GM18873 (cell line): ENCODE results near the gene EGLN2.
"Not testable (repeated sequence)": the region's sequence is repeated elsewhere in the genome, so short reads cannot be mapped to it uniquely, and the experiment has no call there.

Experiments
- ATAC-seq: cut with Tn5 transposase; IDR thresholded peaks from one replicate; pipeline ENCODE4 v1.9.1; 2021; ENCODE audit warnings: mild to moderate bottlenecking, moderate library complexity, moderate number of reproducible peaks; ENCODE audit not compliant: unreplicated experiment, low FRiP score

Gene EGLN2

DNA sequence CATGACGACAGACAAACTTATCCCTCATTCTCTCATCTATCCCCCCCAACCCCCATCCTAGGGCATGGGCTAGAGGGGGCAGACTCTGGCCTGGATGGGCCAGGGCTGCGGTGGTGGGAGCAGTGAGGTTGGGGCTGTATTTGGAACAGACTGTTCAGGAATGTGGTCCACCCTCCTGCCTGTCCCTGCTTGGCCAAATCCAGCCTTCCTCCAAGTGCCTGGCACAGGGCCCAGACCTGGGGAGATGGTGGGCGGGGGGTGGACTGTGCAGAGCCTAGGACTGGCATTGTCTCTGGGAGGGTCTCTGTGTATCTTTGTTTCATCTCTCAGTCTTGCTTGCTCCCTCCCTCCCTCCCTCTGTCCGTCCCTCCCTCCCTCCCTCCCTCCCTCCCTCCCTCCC is 14.2 kb downstream of the EGLN2 start:
- ATAC-seq, result no peak

DNA sequence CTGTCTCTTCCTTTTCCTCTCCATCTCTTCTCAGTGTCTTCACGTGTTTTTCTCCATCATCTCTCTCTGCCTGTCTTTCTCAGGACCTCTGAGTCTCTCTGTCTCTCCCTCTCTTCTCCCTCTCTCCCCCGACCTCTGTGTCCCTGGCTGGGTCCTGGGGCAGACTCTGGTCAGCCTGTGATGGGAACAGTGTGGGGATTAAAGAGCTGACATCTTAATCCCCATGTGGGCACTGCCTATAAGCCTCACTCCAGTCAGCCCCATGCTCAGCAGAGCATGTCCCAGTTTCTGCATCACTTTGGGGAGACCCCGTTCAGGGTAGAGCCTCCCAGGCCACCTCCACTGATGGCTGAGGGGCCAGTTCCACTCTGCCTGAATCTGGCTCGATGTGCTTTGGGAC is 16.2 kb downstream of the EGLN2 start:
- no peak for ATAC-seq

DNA sequence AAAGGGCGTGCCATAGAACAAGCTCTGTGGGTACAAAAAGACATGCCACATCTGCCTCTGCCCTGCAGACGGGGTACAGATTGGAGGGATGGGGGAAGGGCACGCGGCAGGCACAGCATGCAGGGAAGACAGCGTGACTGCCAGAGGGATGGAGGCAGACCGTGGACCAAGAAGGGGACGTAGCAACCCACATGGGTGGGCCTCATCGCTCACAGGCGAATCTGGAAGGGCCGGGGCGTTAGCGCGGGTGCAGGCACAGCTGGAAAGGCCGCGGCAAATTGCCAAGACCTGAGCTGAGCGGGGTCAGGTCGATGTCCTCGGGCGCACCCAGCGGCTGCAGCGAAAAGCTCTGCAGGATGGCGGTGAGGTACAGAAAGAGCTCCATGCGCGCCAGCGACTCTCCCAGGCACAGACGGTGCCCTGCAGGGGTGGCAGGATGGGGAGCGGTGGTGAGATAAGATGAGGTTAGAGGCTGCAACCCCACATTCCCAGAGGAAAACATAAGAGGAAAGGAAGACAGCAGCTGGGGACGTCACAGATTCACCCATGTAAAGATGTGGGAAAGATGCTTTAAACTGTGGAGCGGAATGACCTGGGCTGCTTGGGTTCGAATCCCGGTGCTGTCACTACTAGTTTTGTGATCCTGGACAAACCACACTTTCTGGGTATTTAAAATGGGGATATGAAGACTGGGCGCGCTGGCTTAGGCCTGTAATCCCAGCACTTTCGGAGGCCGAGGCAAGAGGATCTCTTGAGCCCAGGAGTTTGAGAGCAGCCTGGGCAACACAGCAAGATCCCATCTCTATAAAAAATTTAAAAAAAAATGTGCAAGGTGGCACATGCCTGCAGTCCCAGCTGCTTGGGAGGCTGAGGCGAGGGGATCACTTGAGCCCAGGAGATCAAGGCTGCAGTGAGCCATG is 19.7 kb downstream of the EGLN2 start:
- ATAC-seq, result not testable (repeated sequence)

DNA sequence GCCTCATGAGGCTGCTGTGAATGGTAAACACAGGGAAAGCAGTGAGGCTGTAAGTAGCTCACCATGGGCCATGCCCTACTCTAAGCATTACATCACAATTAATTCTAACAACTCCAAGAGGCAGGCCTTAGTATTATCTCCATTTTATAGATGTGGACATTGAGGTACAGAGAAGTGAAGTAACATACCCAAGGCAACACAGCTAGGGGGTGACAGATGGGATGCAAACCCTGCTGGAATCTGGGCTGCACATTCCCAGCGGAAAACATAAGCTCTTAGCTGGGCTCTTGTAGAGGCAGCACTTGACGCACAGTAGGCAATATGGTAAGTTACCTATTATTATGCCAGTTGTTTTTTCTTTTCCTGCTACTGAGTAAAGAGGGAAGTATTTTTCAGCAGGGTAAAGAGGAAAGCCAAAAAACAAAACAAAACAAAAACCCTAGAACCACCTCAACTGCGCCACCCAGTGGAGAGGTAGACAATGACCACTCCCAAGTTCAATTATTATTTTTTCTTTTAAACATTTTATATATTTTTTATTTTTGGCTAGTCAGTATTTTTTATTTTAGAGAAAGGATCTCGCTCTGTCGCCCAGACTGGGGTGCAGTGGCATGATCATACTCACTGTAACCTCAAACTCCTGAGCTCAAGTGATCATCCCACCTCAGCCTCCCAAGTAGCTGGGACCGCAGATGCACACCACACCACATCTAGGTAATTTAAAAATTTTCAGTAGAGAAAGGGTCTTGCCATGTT is 20.7 kb downstream of the EGLN2 start:
- not testable (repeated sequence) for ATAC-seq

DNA sequence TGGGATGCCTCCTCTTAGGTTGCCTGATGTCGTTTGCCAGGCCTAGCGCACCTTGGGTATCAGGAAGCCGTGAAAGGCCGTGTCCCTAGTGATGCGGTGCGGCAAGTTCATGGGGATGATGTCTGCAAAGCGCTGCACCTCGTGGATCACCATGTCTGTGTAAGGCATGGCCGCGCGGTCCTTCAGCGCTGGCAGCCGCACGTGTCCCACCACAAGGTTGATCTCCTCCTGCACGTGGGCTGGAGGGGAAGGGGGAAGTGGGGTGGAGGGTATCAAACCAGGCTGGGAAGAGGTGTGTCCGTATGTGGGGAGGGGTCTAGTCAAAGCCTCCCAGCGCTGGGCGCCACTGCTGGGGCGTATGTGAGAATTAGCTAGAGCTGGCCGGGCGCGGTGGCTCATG is 23.2 kb downstream of the EGLN2 start:
- ATAC-seq, result no peak

DNA sequence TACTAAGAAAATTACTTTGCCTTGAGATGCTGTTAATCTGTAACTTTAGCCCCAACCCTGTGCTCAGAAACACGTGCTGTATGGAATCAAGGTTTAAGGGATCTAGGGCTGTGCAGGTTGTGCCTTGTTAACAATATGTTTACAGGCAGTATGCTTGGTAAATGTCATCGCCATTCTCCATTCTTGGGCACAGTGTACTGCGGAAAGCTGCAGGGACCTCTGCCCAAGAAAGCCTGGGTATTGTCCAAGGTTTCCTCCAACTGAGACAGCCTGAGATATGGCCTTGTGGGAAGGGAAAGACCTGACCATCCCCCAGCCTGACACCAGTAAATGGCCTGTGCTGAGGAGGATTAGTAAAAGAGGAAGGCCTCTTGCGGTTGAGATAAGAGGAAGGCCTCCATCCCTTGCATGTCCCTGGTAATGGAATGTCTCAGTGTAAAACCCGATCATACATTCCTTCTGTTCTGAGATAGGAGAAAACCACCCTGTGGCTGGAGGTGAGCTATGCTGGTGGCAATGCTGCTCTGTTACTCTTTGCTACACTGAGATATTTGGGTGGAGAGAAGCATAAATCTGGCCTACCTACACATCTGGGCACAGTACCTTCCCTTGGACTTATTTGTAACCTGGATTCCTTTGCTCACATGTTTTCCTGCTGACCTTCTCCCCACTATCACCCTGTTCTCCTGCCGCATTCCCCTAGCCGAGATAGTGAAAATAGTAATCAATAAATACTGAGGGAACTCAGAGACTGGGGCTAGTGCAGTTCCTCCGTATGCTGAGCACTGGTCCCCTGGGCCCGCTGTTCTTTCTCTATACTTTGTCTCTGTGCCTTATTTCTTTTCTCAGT is 23.9 kb downstream of the EGLN2 start:
- ATAC-seq, result not testable (repeated sequence)

DNA sequence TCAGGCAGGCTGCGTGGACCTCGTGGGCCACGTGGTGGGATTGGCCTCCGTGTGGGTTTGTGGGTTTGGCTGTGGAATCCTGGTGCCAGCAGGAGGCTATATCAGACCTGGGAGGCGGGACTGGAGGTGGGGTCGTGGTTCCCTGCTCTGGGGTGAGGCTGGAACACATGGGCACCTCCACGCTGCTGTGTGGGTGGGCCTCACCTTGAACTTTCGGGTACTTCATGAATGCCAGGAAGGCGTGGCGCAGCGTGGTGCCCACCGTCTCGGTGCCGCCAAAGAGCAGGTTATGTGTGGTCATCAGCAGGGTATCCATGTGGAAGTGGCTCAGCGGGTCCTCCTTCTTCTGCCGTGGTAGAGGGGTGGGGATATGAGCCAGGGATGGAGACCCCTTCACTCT is 25.9 kb downstream of the EGLN2 start:
- not testable (repeated sequence) for ATAC-seq

DNA sequence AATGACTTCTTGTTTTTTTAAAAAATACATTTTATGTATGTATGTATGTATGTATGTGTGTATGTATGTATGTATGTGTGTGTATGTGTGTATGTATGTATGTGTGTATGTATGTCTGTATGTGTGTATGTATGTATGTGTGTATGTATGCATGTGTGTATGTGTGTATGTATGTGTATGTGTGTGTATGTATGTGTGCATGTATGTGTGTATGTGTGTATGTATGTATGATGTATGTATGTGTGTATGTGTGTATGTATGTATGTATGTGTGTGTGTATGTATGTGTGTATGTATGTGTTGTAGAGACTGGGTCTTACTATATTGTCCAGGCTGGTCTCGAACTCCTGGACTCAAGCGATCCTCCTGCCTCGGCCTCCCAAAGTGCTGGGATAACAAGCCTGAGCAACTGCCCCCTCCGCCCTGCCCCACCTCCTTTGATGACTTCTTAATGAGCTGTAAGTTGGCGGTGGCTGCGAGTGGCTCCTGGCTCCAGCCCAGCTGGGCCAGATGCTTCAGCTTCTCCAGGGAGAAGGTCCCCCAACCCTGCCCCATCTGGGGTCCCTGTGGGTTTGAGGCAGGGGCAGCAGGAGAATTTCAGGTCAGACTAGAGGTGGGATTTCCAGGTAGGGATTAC is 26.6 kb downstream of the EGLN2 start:
- ATAC-seq, result not testable (repeated sequence)

DNA sequence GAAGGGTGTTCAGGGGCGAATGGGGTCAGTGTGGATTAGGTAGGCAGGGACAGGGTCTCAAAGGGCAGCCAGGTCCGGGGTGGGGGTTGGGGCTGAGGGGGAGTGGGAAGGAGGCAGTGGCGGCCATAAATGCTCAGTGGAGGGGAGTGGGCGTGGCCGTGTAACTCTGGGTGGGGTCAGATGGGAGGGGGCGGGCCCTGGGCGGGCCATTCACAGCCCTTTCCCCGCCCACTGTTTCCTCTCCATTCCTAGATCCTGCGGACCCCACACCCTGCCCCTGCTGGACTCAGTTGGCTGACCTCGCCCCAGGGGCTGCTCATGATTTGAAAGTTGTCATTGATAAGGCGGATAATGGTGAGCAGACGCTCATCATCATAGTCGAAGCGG is 27.3 kb downstream of the EGLN2 start:
- ATAC-seq, result not testable (repeated sequence)

DNA sequence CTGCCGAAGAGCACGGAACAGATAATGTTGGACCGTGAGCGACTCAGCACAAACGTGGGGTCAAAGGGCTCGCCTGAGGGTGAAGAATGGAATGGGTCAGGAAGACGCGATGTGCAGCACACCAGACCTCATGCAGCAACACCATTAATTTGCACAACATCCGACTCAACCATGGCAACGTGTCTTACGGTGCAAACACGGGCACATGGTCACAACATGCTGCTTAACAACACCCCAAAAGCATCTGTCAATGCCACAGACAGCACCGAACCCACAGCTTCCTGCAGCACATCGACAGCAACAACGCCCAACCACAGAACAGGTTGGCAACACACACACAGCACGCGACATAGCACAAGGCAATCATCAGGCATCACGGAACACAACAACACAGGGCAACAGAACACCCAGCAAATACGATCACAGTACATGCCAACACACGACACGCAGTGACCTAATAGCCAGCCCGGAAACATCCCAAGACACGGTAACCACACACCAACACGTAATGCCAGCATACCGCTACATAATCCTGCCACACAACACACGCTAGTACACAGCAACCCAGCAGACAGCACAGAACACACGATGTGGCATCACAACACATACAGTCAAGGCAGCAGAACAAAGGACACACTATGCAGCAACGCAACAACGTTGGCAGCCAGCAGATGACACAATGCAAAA is 27.9 kb downstream of the EGLN2 start:
- ATAC-seq, result not testable (repeated sequence)

DNA sequence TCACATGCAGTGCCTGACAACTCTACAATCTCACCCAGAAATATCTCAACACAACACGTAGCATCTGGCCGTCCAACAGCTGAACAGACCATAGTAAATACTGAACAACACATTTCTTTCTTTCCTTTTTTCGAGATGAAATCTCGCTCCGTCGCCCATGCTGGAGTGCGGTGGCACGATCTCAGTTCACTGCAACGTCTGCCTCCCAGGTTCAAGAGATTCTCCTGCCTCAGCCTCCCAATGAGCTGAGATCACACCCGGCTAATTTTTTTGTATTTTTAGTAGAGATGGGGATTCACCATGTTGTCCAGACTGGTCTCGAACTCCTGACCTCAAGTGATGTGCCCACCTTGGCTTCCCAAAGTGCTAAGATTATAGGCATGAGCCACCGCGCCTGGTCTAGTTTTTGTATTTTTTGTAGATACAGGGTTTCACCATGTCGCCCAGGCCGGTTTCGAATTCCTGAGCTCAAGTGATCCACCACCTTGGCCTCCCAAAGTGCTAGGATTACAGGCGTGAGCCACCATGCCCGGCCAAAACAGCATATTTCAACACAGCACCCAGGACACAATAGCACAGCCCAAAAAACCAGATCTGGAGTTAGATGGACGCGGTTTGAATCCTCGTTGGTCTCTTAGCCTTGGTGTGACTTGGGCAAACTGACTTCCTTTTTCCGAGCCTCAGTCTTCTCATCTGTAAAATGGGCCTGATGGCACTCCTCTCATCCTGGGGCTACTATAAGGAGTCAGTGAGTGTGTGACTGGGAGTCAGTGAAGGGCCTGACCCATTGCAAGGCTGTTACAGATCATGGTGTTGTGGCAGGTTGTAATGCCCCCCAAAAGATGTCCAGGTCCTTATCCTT is 28.6 kb downstream of the EGLN2 start:
- ATAC-seq, result no peak

DNA sequence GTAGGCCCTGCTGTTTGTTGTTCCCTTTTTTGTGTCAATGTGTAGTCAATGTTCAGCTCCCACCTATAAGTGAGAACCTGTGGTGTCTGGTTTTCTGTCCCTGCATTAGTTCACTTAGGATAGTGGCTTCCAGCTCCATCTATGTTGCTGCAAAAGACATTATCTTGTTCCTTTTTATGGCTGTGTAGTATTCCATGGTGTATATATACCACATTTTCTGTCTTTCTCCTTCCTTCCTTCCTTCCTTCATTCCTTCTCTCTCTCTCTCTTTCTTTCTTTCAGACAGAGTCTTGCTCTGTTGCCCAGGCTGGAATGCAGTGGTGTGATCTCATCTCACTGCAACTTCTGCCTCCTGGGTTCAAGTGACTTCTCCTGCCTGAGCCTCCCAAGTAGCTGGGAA is 30.2 kb downstream of the EGLN2 start:
- ATAC-seq, result no peak

DNA sequence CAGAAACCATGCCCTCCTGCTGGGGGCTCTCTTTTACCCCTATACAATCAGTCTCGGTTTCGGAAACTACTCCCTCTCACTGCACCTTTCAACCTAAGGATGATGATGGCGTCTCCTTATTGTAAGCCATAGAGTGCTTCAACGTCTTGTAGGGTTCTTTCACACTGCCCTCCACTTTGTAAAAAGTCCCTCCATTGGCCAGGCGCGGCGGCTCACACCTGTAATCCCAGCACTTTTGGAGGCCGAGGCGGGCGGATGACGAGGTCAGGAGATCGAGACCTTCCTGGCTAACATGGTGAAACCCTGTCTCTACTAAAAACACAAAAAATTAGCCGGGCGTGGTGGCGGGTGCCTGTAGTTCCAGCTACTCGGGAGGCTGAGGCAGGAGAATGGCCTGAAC is 31.8 kb downstream of the EGLN2 start:
- ATAC-seq, result not testable (repeated sequence)

DNA sequence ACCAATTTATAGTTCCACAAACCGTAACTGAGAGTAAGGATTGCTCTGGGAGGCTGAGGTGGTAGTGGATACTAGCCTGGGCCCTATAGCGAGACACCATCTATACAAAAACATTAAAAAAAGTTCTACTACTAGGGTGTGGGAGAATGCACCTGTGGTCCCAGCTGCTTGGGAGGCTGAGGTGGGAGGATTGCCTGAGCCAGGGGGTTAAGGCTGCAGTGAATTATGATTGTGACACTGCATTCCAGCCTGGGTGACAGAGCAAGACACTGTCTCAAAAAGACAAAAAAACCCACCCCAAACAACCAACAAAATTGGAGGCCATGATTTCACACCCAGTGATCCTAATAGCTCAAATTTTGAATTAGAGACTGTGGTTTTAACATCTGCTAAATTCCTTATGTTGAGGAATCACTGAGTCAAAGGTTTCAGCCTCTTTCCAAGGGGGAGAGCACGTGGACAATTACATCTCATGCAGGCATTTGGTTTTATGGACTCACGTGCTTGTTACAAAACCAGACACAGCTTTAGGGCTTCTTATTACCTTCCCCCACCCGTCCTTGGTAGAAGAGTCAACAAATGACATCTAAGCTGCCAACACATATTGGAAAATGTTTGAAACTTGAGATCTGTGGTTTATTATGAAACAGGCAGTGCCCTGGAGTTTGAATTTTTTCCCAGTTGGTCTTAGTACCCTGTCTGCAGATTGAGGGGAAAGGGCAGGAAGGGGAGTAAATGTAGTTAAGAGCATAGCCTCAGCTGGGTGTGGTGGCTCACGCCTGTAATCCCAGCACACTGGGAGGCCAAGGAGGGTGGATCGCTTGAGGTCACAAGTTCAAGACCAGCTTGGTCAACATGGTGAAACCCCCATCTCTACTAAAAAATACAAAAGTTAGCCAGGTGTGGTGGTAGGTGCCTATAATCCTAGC is 32.8 kb downstream of the EGLN2 start:
- ATAC-seq, result no peak

DNA sequence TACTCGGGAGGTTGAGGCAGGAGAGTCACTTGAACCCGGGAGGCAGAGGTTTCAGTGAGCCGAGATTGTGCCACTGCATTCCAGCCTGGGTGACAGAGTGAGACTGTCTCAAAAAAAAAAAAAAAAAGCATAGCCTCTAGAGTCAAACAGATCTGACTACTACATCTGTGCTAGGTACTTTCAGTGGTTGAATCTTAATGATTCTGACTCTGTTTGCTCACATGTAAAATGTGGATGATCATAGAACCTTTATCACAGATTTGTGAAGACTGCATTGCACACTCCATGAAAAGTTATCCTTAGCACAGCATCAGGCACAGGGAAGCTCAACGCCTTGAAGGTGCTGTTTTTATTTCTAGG is 33.4 kb downstream of the EGLN2 start:
- ATAC-seq, result not testable (repeated sequence)

DNA sequence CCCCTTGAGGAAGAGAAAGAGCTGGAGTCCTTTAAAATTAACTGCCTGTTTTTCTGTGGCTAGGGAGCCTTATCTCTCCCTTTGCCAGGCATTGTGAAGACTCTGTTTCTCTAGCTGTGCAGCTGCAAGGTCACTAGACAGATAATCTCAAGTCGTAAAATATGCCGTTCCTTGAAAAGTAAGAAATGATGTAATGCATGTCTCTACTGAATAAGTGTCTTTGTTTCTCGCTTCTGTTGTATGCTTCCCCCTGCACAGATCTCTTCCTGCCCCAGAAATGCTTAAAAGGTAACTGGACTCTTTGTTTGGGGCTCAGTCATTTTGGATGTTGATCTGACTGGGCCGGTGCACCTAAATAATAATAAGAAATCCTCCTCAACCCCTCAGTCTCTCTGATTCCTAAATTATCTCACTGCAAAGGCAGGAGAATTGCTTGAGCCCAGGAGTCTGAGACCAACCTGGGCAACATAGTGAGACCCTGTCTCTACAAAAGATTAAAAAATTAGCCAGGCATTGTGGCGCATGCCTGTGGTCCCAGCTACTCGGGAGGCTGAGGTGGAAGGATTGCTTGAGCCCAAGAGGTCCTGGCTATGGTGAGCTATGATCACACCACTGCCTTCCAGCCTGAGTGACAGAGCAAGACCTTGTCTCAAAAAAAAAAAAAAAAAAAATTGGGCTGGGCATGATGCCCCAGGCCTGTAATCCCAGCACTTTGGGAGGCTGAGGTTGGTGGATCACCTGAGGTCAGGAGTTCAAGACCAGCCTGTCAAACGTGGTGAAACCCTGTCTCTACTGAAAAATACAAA is 34.9 kb downstream of the EGLN2 start:
- not testable (repeated sequence) for ATAC-seq
